Natural killer cell (primary cell): ENCODE measurements around the gene AOPEP. TPM values are rescaled to one million over a fixed set of nuclear protein-coding genes. Genes with fewer than 3 reads are reported as not detected.

Experiments
- ATAC-seq, 3 donors: fragments of 150-1000 bp in 2 of 3; fragments of 200-7000 bp in 1 of 3; cut with Tn5 transposase; 1 replicate in 1 of 3; 2 replicates in 2 of 3; pipeline ENCODE4 v1.10.0; 2021; ENCODE audit warnings: mild to moderate bottlenecking in 2 of 3, moderate library complexity in 2 of 3
- DNase-seq, 2 donors: peaks; one replicate each; pipeline versions ENCODE4 v3.0.0 to v3.0.0-alpha.2; 2013 to 2021; ENCODE audit warnings: mixed read lengths in 1 of 2
- H3K27ac ChIP-seq: one replicate; pipeline ENCODE4 v1.5.1; 2013; ENCODE audit warnings: mild to moderate bottlenecking, low read length
- H3K27me3 ChIP-seq: one replicate; pipeline ENCODE4 v1.6.1; 2013; ENCODE audit warnings: low read length; ENCODE audit not compliant: control insufficient read depth, insufficient read depth
- H3K36me3 ChIP-seq: one replicate; pipeline ENCODE4 v1.6.1; 2013; ENCODE audit warnings: low read length; ENCODE audit not compliant: control insufficient read depth, insufficient read depth
- H3K4me1 ChIP-seq: one replicate; pipeline ENCODE4 v1.6.1; 2013; ENCODE audit warnings: low read length; ENCODE audit not compliant: control insufficient read depth, insufficient read depth
- H3K4me3 ChIP-seq: one replicate; pipeline ENCODE4 v1.5.1; 2013; ENCODE audit warnings: low read length
- H3K9me3 ChIP-seq: one replicate; pipeline ENCODE4 v1.6.1; 2013; ENCODE audit warnings: low read length; ENCODE audit not compliant: control insufficient read depth, insufficient read depth
- H3K27ac Mint-ChIP-seq, 2 donors: one replicate each; pipeline ENCODE4 v1.8.0; 2022; ENCODE audit warnings: mild to moderate bottlenecking in 2 of 2, mixed read lengths in 2 of 2, moderate library complexity in 1 of 2
- H3K27me3 Mint-ChIP-seq, 2 donors: one replicate each; pipeline ENCODE4 v1.8.0; 2022; ENCODE audit warnings: low read depth in 2 of 2, mixed read lengths in 2 of 2
- H3K36me3 Mint-ChIP-seq: one replicate; pipeline ENCODE4 v1.8.0; 2022; ENCODE audit warnings: mixed read lengths
- H3K4me1 Mint-ChIP-seq, 2 donors: one replicate each; pipeline ENCODE4 v1.8.0; 2022; ENCODE audit warnings: mixed read lengths in 2 of 2
- H3K4me3 Mint-ChIP-seq: one replicate; pipeline ENCODE4 v1.8.0; 2022; ENCODE audit warnings: mild to moderate bottlenecking, moderate library complexity, mixed read lengths
- H3K9me3 Mint-ChIP-seq, 2 donors: one replicate each; pipeline ENCODE4 v1.8.0; 2022; ENCODE audit warnings: mixed read lengths in 2 of 2
- CTCF ChIP-seq: fragments of 200-600 bp; IDR thresholded peaks from one replicate; pipeline ENCODE4 v1.8.0; 2022; ENCODE audit warnings: antibody characterized with exemption
- WGBS: methylation state at CpG from one replicate; pipeline ENCODE4 v1.1.7; 2013; ENCODE audit warnings: missing lambda C conversion rate; ENCODE audit not compliant: insufficient coverage; 5-methylcytosine and 5-hydroxymethylcytosine counted together
- intact Hi-C: fragments of 100-400 bp; cut with micrococcal nuclease; formaldehyde crosslinking; loops from one replicate; pipeline ENCODE4 v1.14.2; 2022
- total RNA-seq, 4 donors: library from RNA; stranded (reverse); fragments of 120-200 nt in 1 of 4; gene quantifications; one replicate each; pipeline versions ENCODE4 v1.2.3 to v1.2.4, GENCODE V29; 2013 to 2022

AOPEP gene
- total RNA-seq, 3 donors from 2014 or later (not counting 1 experiment from before 2014, with no cell fraction given), result 20.1 to 22.6 (median 20.6) TPM

GRCh38 chr9:94824411-94824810, 97.9 kb downstream of the AOPEP start:
- Histone ChIP-seq H3K9me3 (no peaks in the 10 kb centered on the region), H3K4me3 (no peak overlapping the region), H3K36me3 (no peaks in the 10 kb centered on the region), H3K27ac (no peak overlapping the region), H3K27me3 (no peaks in the 10 kb centered on the region), H3K4me1 (no peaks in the 10 kb centered on the region)
- intact Hi-C loops, result no loop called here
- Mint-ChIP-seq H3K9me3 (no peaks in the 10 kb centered on the region), H3K4me1 (peaks cover 18 to 31% of the 10 kb centered on the region in 2 donors), H3K4me3 (no peak overlapping the region), H3K36me3 (peaks cover 5% of the 10 kb centered on the region), H3K27ac (no peak overlapping the region), H3K27me3 (no peaks in the 10 kb centered on the region)
- WGBS, result 95% methylated on average over 1 of the region's 2 CpGs
- ATAC-seq, result no peak
- no peak for DNase-seq
- no peak for TF ChIP-seq CTCF

- ATAC-seq (no peak), DNase-seq (no peak)
- Mint-ChIP-seq H3K36me3 (peaks cover 5% of the 10 kb centered on the region), H3K4me3 (no peak overlapping the region), H3K4me1 (peaks cover 19 to 38% of the 10 kb centered on the region in 2 donors), H3K9me3 (no peaks in the 10 kb centered on the region), H3K27me3 (no peaks in the 10 kb centered on the region), H3K27ac (no peak overlapping the region)
- 89% methylated on average over 12 of the region's 12 CpGs for WGBS
- TF ChIP-seq CTCF, result no peak
- Histone ChIP-seq H3K4me3 (no peak overlapping the region), H3K27ac (no peak overlapping the region), H3K4me1 (no peaks in the 10 kb centered on the region), H3K9me3 (no peaks in the 10 kb centered on the region), H3K36me3 (no peaks in the 10 kb centered on the region), H3K27me3 (no peaks in the 10 kb centered on the region)
- intact Hi-C loops, result loop anchor here (5.0 kb wide), 1 partner anchor 37 kb away; no protein-coding TSS in a partner anchor
Measured at GRCh38 chr9:94824913-94825610, 98.6 kb downstream of the AOPEP start.

- DNase-seq, result no peak
- WGBS, result 100% methylated on average over 3 of the region's 4 CpGs
- no peak overlapping the region for H3K27ac Mint-ChIP-seq
- no peaks in the 10 kb centered on the region for H3K27me3 Mint-ChIP-seq
- no peak for TF ChIP-seq CTCF
- H3K36me3 Mint-ChIP-seq, result peaks cover 5% of the 10 kb centered on the region
- ATAC-seq, result no peak
- Histone ChIP-seq H3K4me1 (no peaks in the 10 kb centered on the region), H3K27ac (no peak overlapping the region), H3K27me3 (no peaks in the 10 kb centered on the region), H3K36me3 (no peaks in the 10 kb centered on the region), H3K4me3 (no peak overlapping the region), H3K9me3 (no peaks in the 10 kb centered on the region)
- no peak overlapping the region for H3K4me3 Mint-ChIP-seq
- intact Hi-C loops, result loop anchor here (5.0 kb wide), 1 partner anchor 37 kb away; no protein-coding TSS in a partner anchor
- no peaks in the 10 kb centered on the region for H3K9me3 Mint-ChIP-seq
- peaks cover 23 to 43% of the 10 kb centered on the region in 2 donors for H3K4me1 Mint-ChIP-seq
Measured at GRCh38 chr9:94825611-94825958, 99.1 kb downstream of the AOPEP start.

GRCh38 chr9:94826044-94826443, 99.5 kb downstream of the AOPEP start:
- H3K9me3 ChIP-seq, result no peaks in the 10 kb centered on the region
- intact Hi-C loops, result loop anchor here (5.0 kb wide), 1 partner anchor 36 kb away; no protein-coding TSS in a partner anchor
- ATAC-seq (no peak), DNase-seq (no peak)
- Mint-ChIP-seq H3K9me3 (no peaks in the 10 kb centered on the region), H3K4me1 (peaks cover 27 to 46% of the 10 kb centered on the region in 2 donors), H3K27me3 (no peaks in the 10 kb centered on the region), H3K36me3 (peaks cover 5% of the 10 kb centered on the region), H3K4me3 (no peak overlapping the region), H3K27ac (peak overlapping the region; percentile 10 to 16)
- WGBS, result 94% methylated on average over 9 of the region's 9 CpGs
- no peaks in the 10 kb centered on the region for H3K4me1 ChIP-seq
- H3K4me3 ChIP-seq, result no peak overlapping the region
- no peaks in the 10 kb centered on the region for H3K27me3 ChIP-seq
- no peaks in the 10 kb centered on the region for H3K36me3 ChIP-seq
- no peak for TF ChIP-seq CTCF
- no peak overlapping the region for H3K27ac ChIP-seq
